BLaER1 (cell line): Measurements from ENCODE around the gene TTC23.

Source experiments
- H3K27ac ChIP-seq: shearing (Covaris generic); formaldehyde crosslinking; 2 replicates; pipeline ENCODE4 v1.8.1; 2022
- H3K27me3 ChIP-seq: shearing (Covaris generic); formaldehyde crosslinking; 2 replicates; pipeline ENCODE4 v1.8.1; 2022
- H3K36me3 ChIP-seq: shearing (Covaris generic); formaldehyde crosslinking; 2 replicates; pipeline ENCODE4 v1.8.1; 2022
- H3K4me1 ChIP-seq: shearing (Covaris generic); formaldehyde crosslinking; 2 replicates; pipeline ENCODE4 v1.8.1; 2022
- H3K4me2 ChIP-seq: shearing (Covaris generic); formaldehyde crosslinking; 2 replicates; pipeline ENCODE4 v1.8.1; 2022
- H3K4me3 ChIP-seq: shearing (Covaris generic); formaldehyde crosslinking; 2 replicates; pipeline ENCODE4 v1.8.1; 2022
- H3K9ac ChIP-seq: shearing (Covaris generic); formaldehyde crosslinking; 2 replicates; pipeline ENCODE4 v1.8.1; 2022
- H3K9me3 ChIP-seq: shearing (Covaris generic); formaldehyde crosslinking; 2 replicates; pipeline ENCODE4 v1.8.1; 2022
- H4K20me1 ChIP-seq: shearing (Covaris generic); formaldehyde crosslinking; 2 replicates; pipeline ENCODE4 v1.8.1; 2022
- Cebpa-rat ChIP-seq: shearing (Covaris generic); IDR thresholded peaks from 2 replicates; pipeline ENCODE4 v1.8.1; 2022

TTC23 gene

GRCh38 chr15:99135194-99135593, 114.2 kb downstream of the TTC23 start:
- no peaks in the 10 kb centered on the region for H3K4me1 ChIP-seq
- TF ChIP-seq Cebpa-rat, result no peak
- H3K36me3 ChIP-seq, result no peaks in the 10 kb centered on the region
- H3K9ac ChIP-seq, result no peak overlapping the region
- no peaks in the 10 kb centered on the region for H3K9me3 ChIP-seq
- H3K27ac ChIP-seq, result no peak overlapping the region
- no peaks in the 10 kb centered on the region for H3K27me3 ChIP-seq
- no peak overlapping the region for H3K4me2 ChIP-seq
- no peak overlapping the region for H3K4me3 ChIP-seq
- H4K20me1 ChIP-seq, result no peaks in the 10 kb centered on the region

- Histone ChIP-seq H3K36me3 (no peaks in the 10 kb centered on the region), H4K20me1 (no peaks in the 10 kb centered on the region), H3K27ac (no peak overlapping the region), H3K4me3 (no peak overlapping the region), H3K4me2 (no peak overlapping the region), H3K9me3 (no peaks in the 10 kb centered on the region), H3K4me1 (no peaks in the 10 kb centered on the region), H3K27me3 (no peaks in the 10 kb centered on the region), H3K9ac (no peak overlapping the region)
- TF ChIP-seq Cebpa-rat, result no peak
These were observed 115.0 kb downstream of the TTC23 start for GRCh38 chr15:99134317-99134821.

- no peaks in the 10 kb centered on the region for H3K36me3 ChIP-seq
- no peaks in the 10 kb centered on the region for H3K4me1 ChIP-seq
- no peaks in the 10 kb centered on the region for H4K20me1 ChIP-seq
- no peaks in the 10 kb centered on the region for H3K9me3 ChIP-seq
- H3K27ac ChIP-seq, result no peak overlapping the region
- H3K27me3 ChIP-seq, result no peaks in the 10 kb centered on the region
- H3K9ac ChIP-seq, result no peak overlapping the region
- H3K4me2 ChIP-seq, result no peak overlapping the region
- no peak for TF ChIP-seq Cebpa-rat
- H3K4me3 ChIP-seq, result no peak overlapping the region
These were observed 116.6 kb downstream of the TTC23 start for GRCh38 chr15:99132634-99133287.

GRCh38 chr15:99132122-99132521, 117.3 kb downstream of the TTC23 start:
- Histone ChIP-seq H3K4me1 (no peaks in the 10 kb centered on the region), H3K27ac (no peak overlapping the region), H3K36me3 (no peaks in the 10 kb centered on the region)

GRCh38 chr15:99131441-99132023, 117.8 kb downstream of the TTC23 start:
- Histone ChIP-seq H3K9me3 (no peaks in the 10 kb centered on the region), H3K4me2 (no peak overlapping the region), H3K27me3 (no peaks in the 10 kb centered on the region), H3K27ac (no peak overlapping the region), H3K4me1 (no peaks in the 10 kb centered on the region), H3K36me3 (no peaks in the 10 kb centered on the region), H3K4me3 (no peak overlapping the region), H4K20me1 (no peaks in the 10 kb centered on the region), H3K9ac (no peak overlapping the region)
- TF ChIP-seq Cebpa-rat, result no peak

More at GRCh38 chr15:99132122-99132521, 117.3 kb downstream of the TTC23 start:
- H4K20me1 ChIP-seq, result no peaks in the 10 kb centered on the region
- H3K4me2 ChIP-seq, result no peak overlapping the region
- no peaks in the 10 kb centered on the region for H3K9me3 ChIP-seq
- H3K9ac ChIP-seq, result no peak overlapping the region
- H3K27me3 ChIP-seq, result no peaks in the 10 kb centered on the region
- no peak overlapping the region for H3K4me3 ChIP-seq
- no peak for TF ChIP-seq Cebpa-rat

GRCh38 chr15:99130765-99131440, 118.5 kb downstream of the TTC23 start:
- Histone ChIP-seq H3K27me3 (no peaks in the 10 kb centered on the region), H3K36me3 (no peaks in the 10 kb centered on the region), H3K4me3 (no peak overlapping the region), H4K20me1 (no peaks in the 10 kb centered on the region), H3K27ac (no peak overlapping the region), H3K4me1 (no peaks in the 10 kb centered on the region; the same call in 1 of the 2 replicates), H3K9me3 (no peaks in the 10 kb centered on the region), H3K4me2 (no peak overlapping the region), H3K9ac (no peak overlapping the region)
- TF ChIP-seq Cebpa-rat, result no peak

- H3K27me3 ChIP-seq, result no peaks in the 10 kb centered on the region
- no peak overlapping the region for H3K4me3 ChIP-seq
- no peaks in the 10 kb centered on the region for H4K20me1 ChIP-seq
- no peak overlapping the region for H3K9ac ChIP-seq
- no peaks in the 10 kb centered on the region; the same call in 1 of the 2 replicates for H3K4me1 ChIP-seq
- no peaks in the 10 kb centered on the region for H3K9me3 ChIP-seq
- TF ChIP-seq Cebpa-rat, result no peak
- H3K36me3 ChIP-seq, result no peaks in the 10 kb centered on the region
- H3K4me2 ChIP-seq, result no peak overlapping the region
- no peak overlapping the region for H3K27ac ChIP-seq
These were observed 119.1 kb downstream of the TTC23 start for GRCh38 chr15:99130314-99130713.

GRCh38 chr15:99129644-99130043, 119.7 kb downstream of the TTC23 start:
- no peaks in the 10 kb centered on the region for H3K9me3 ChIP-seq
- no peak overlapping the region for H3K4me2 ChIP-seq
- no peak overlapping the region for H3K9ac ChIP-seq

GRCh38 chr15:99128411-99128810, 121.0 kb downstream of the TTC23 start:
- Histone ChIP-seq H3K4me1 (peaks cover 17% of the 10 kb centered on the region), H3K4me3 (no peak overlapping the region), H3K9ac (no peak overlapping the region), H4K20me1 (no peaks in the 10 kb centered on the region), H3K27me3 (no peaks in the 10 kb centered on the region), H3K4me2 (no peak overlapping the region), H3K27ac (no peak overlapping the region), H3K36me3 (no peaks in the 10 kb centered on the region), H3K9me3 (no peaks in the 10 kb centered on the region)
- TF ChIP-seq Cebpa-rat, result no peak

More at GRCh38 chr15:99129644-99130043, 119.7 kb downstream of the TTC23 start:
- Histone ChIP-seq H3K27ac (no peak overlapping the region), H4K20me1 (no peaks in the 10 kb centered on the region), H3K27me3 (no peaks in the 10 kb centered on the region), H3K36me3 (no peaks in the 10 kb centered on the region), H3K4me1 (peaks cover 4% of the 10 kb centered on the region), H3K4me3 (no peak overlapping the region)
- TF ChIP-seq Cebpa-rat, result no peak

- Histone ChIP-seq H3K4me1 (peaks cover 23% of the 10 kb centered on the region), H3K4me3 (no peak overlapping the region), H3K27ac (no peak overlapping the region), H3K36me3 (no peaks in the 10 kb centered on the region), H3K9ac (no peak overlapping the region), H3K9me3 (no peaks in the 10 kb centered on the region), H3K4me2 (no peak overlapping the region), H3K27me3 (no peaks in the 10 kb centered on the region), H4K20me1 (no peaks in the 10 kb centered on the region)
- no peak for TF ChIP-seq Cebpa-rat
These were observed 121.6 kb downstream of the TTC23 start for GRCh38 chr15:99127773-99128172.
